Measurements from ENCODE around the gene BDKRB1.

DNA sequence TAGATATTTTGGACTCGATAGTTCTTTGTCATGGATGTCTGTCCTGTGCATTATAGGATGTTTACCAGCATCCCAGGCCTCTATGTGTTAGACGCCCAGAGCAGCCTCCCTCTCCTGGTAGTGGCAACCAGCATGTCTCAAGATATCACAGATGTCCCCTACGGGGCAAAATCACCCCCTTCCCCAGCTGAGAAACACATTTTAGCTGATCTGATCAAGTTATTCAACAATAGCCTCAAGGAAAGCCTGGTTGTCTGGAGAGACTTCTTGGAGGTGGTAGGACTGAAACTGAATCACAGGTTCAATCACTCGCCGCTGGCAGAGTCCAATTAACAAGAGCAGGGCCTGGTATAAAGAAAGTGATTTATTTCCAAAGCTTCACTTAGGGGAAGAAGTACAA lies 17.6 kb downstream of the BDKRB1 start:
- TF ChIP-seq, protein P1, sequence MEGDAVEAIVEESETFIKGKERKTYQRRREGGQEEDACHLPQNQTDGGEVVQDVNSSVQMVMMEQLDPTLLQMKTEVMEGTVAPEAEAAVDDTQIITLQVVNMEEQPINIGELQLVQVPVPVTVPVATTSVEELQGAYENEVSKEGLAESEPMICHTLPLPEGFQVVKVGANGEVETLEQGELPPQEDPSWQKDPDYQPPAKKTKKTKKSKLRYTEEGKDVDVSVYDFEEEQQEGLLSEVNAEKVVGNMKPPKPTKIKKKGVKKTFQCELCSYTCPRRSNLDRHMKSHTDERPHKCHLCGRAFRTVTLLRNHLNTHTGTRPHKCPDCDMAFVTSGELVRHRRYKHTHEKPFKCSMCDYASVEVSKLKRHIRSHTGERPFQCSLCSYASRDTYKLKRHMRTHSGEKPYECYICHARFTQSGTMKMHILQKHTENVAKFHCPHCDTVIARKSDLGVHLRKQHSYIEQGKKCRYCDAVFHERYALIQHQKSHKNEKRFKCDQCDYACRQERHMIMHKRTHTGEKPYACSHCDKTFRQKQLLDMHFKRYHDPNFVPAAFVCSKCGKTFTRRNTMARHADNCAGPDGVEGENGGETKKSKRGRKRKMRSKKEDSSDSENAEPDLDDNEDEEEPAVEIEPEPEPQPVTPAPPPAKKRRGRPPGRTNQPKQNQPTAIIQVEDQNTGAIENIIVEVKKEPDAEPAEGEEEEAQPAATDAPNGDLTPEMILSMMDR (IDR thresholded peaks at IDR 0.05), result no peak
- TF ChIP-seq TCF7L2 (IDR thresholded peaks at IDR 0.05; ENCODE audit: low read depth, low read length), result no peak
